Immature natural killer cell (primary cell): ENCODE measurements around the gene DLGAP4. TPM values are rescaled to one million over a fixed set of nuclear protein-coding genes. Genes with fewer than 3 reads are reported as not detected.

Experiments
- DNase-seq, 3 donors: peaks; one replicate each; pipeline ENCODE4 v3.0.0; 2022; ENCODE audit warnings: mixed read lengths in 1 of 3
- H3K27ac Mint-ChIP-seq, 6 donors: one replicate each; pipeline ENCODE4 v1.8.0; 2020; ENCODE audit warnings: mixed read lengths in 6 of 6, mild to moderate bottlenecking in 5 of 6, inconsistent platforms in 4 of 6, moderate library complexity in 3 of 6
- H3K27me3 Mint-ChIP-seq, 3 donors: one replicate each; pipeline ENCODE4 v1.8.0; 2020 to 2021; ENCODE audit warnings: low read depth in 3 of 3, mild to moderate bottlenecking in 3 of 3, mixed read lengths in 3 of 3, moderate library complexity in 3 of 3, inconsistent platforms in 1 of 3
- H3K36me3 Mint-ChIP-seq, 3 donors: one replicate each; pipeline ENCODE4 v1.8.0; 2020; ENCODE audit warnings: mixed read lengths in 3 of 3, inconsistent platforms in 2 of 3, mild to moderate bottlenecking in 2 of 3
- H3K4me1 Mint-ChIP-seq, 2 donors: one replicate each; pipeline ENCODE4 v1.8.0; 2020; ENCODE audit warnings: inconsistent platforms in 2 of 2, mild to moderate bottlenecking in 2 of 2, mixed read lengths in 2 of 2, moderate library complexity in 1 of 2
- H3K4me3 Mint-ChIP-seq, 5 donors: one replicate each; pipeline ENCODE4 v1.8.0; 2020; ENCODE audit warnings: mild to moderate bottlenecking in 5 of 5, mixed read lengths in 5 of 5, inconsistent platforms in 3 of 5, moderate library complexity in 3 of 5
- H3K9me3 Mint-ChIP-seq, 6 donors: one replicate each; pipeline ENCODE4 v1.8.0; 2020; ENCODE audit warnings: mild to moderate bottlenecking in 6 of 6, mixed read lengths in 6 of 6, inconsistent platforms in 4 of 6, moderate library complexity in 3 of 6
- polyA plus RNA-seq, 3 donors: library from polyadenylated mRNA; unstranded; fragments of 300-500 nt; fragmentation: Illumina TruSeq; gene quantifications; one replicate each; pipeline ENCODE4 v1.2.3, GENCODE V29; 2021

DLGAP4 gene
- polyA plus RNA-seq, 3 donors from 2014 or later: 9.0 to 29.0 (median 12.6) TPM

GRCh38 chr20:36355469-36356171, 49.5 kb downstream of the DLGAP4 start:
- H3K27ac Mint-ChIP-seq: no peak overlapping the region
- no peak overlapping the region for H3K4me3 Mint-ChIP-seq
- H3K9me3 Mint-ChIP-seq: peaks cover 0 to 2% (median 0%) of the 10 kb centered on the region in 6 donors
- H3K36me3 Mint-ChIP-seq: no peaks in the 10 kb centered on the region
- H3K27me3 Mint-ChIP-seq: peaks cover 2 to 6% (median 3%) of the 10 kb centered on the region in 3 donors
- H3K4me1 Mint-ChIP-seq: no peaks in the 10 kb centered on the region
- DNase-seq: no peak

- Mint-ChIP-seq H3K36me3 (no peaks in the 10 kb centered on the region), H3K4me3 (no peak overlapping the region), H3K27me3 (peaks cover 6 to 8% (median 7%) of the 10 kb centered on the region in 3 donors), H3K4me1 (no peaks in the 10 kb centered on the region), H3K27ac (no peak overlapping the region), H3K9me3 (no peaks in the 10 kb centered on the region)
- no peak for DNase-seq
Measured at GRCh38 chr20:36359668-36360406, 53.7 kb downstream of the DLGAP4 start.

GRCh38 chr20:36360429-36360828, 54.3 kb downstream of the DLGAP4 start:
- peaks cover 6 to 8% (median 7%) of the 10 kb centered on the region in 3 donors for H3K27me3 Mint-ChIP-seq
- no peaks in the 10 kb centered on the region for H3K4me1 Mint-ChIP-seq
- no peak overlapping the region for H3K4me3 Mint-ChIP-seq
- DNase-seq: no peak
- no peaks in the 10 kb centered on the region for H3K36me3 Mint-ChIP-seq
- H3K9me3 Mint-ChIP-seq: no peaks in the 10 kb centered on the region
- no peak overlapping the region for H3K27ac Mint-ChIP-seq

GRCh38 chr20:36361406-36361805, 55.3 kb downstream of the DLGAP4 start:
- no peak overlapping the region for H3K27ac Mint-ChIP-seq
- no peak overlapping the region for H3K4me3 Mint-ChIP-seq
- peaks cover 6 to 8% (median 6%) of the 10 kb centered on the region in 3 donors for H3K27me3 Mint-ChIP-seq
- H3K4me1 Mint-ChIP-seq: no peaks in the 10 kb centered on the region
- DNase-seq: no peak
- no peaks in the 10 kb centered on the region for H3K9me3 Mint-ChIP-seq
- no peaks in the 10 kb centered on the region for H3K36me3 Mint-ChIP-seq

- H3K9me3 Mint-ChIP-seq: no peaks in the 10 kb centered on the region
- H3K4me3 Mint-ChIP-seq: no peak overlapping the region
- no peaks in the 10 kb centered on the region for H3K4me1 Mint-ChIP-seq
- no peaks in the 10 kb centered on the region for H3K36me3 Mint-ChIP-seq
- no peak for DNase-seq
- no peak overlapping the region for H3K27ac Mint-ChIP-seq
- H3K27me3 Mint-ChIP-seq: peaks cover 3 to 6% (median 6%) of the 10 kb centered on the region in 3 donors
Measured at GRCh38 chr20:36362261-36362660, 56.1 kb downstream of the DLGAP4 start.

- Mint-ChIP-seq H3K4me3 (no peak overlapping the region), H3K27me3 (peaks cover 5 to 6% (median 5%) of the 10 kb centered on the region in 3 donors), H3K36me3 (no peaks in the 10 kb centered on the region), H3K9me3 (no peaks in the 10 kb centered on the region), H3K4me1 (no peaks in the 10 kb centered on the region), H3K27ac (no peak overlapping the region)
- no peak for DNase-seq
Measured at GRCh38 chr20:36362978-36363713, 57.0 kb downstream of the DLGAP4 start.

- no peaks in the 10 kb centered on the region for H3K36me3 Mint-ChIP-seq
- H3K27me3 Mint-ChIP-seq: peaks cover 4 to 6% (median 5%) of the 10 kb centered on the region in 3 donors
- H3K27ac Mint-ChIP-seq: no peak overlapping the region
- no peak for DNase-seq
- H3K4me1 Mint-ChIP-seq: no peaks in the 10 kb centered on the region
- H3K4me3 Mint-ChIP-seq: no peak overlapping the region
- H3K9me3 Mint-ChIP-seq: no peaks in the 10 kb centered on the region
Measured at GRCh38 chr20:36364506-36364905, 58.4 kb downstream of the DLGAP4 start.

GRCh38 chr20:36366623-36367369, 60.7 kb downstream of the DLGAP4 start:
- H3K27me3 Mint-ChIP-seq: peaks cover 2 to 9% (median 5%) of the 10 kb centered on the region in 3 donors
- no peaks in the 10 kb centered on the region for H3K4me1 Mint-ChIP-seq
- H3K27ac Mint-ChIP-seq: no peak overlapping the region
- no peak overlapping the region for H3K4me3 Mint-ChIP-seq
- no peak for DNase-seq
- H3K9me3 Mint-ChIP-seq: no peaks in the 10 kb centered on the region
- H3K36me3 Mint-ChIP-seq: no peaks in the 10 kb centered on the region

- Mint-ChIP-seq H3K27ac (no peak overlapping the region), H3K4me1 (no peaks in the 10 kb centered on the region), H3K9me3 (no peaks in the 10 kb centered on the region), H3K27me3 (peaks cover 2 to 9% (median 5%) of the 10 kb centered on the region in 3 donors), H3K36me3 (no peaks in the 10 kb centered on the region), H3K4me3 (no peak overlapping the region)
- DNase-seq: no peak
Measured at GRCh38 chr20:36367370-36367745, 61.2 kb downstream of the DLGAP4 start.

- Mint-ChIP-seq H3K27me3 (peaks cover 2 to 9% (median 3%) of the 10 kb centered on the region in 3 donors), H3K36me3 (no peaks in the 10 kb centered on the region), H3K27ac (peak overlapping the region in 1 of 6 donors; percentile 69), H3K4me1 (no peaks in the 10 kb centered on the region), H3K4me3 (no peak overlapping the region), H3K9me3 (no peaks in the 10 kb centered on the region)
- DNase-seq: no peak
Measured at GRCh38 chr20:36367907-36368799, 62.0 kb downstream of the DLGAP4 start.

- no peaks in the 10 kb centered on the region for H3K36me3 Mint-ChIP-seq
- no peak overlapping the region for H3K27ac Mint-ChIP-seq
- no peaks in the 10 kb centered on the region for H3K4me1 Mint-ChIP-seq
- H3K27me3 Mint-ChIP-seq: peaks cover 2 to 6% (median 3%) of the 10 kb centered on the region in 3 donors
- no peaks in the 10 kb centered on the region for H3K9me3 Mint-ChIP-seq
- no peak for DNase-seq
- H3K4me3 Mint-ChIP-seq: no peak overlapping the region
Measured at GRCh38 chr20:36368869-36369268, 62.7 kb downstream of the DLGAP4 start.

GRCh38 chr20:36369739-36370138, 63.6 kb downstream of the DLGAP4 start:
- Mint-ChIP-seq H3K36me3 (no peaks in the 10 kb centered on the region), H3K27me3 (peaks cover 3 to 5% (median 4%) of the 10 kb centered on the region in 3 donors), H3K27ac (no peak overlapping the region), H3K4me3 (no peak overlapping the region), H3K4me1 (no peaks in the 10 kb centered on the region), H3K9me3 (no peaks in the 10 kb centered on the region)
- no peak for DNase-seq
